Uterus (tissue), 4 donors: Measurements from ENCODE around the gene RRAD. TPM values are rescaled to one million over a fixed set of nuclear protein-coding genes. Genes with fewer than 3 reads are reported as not detected.

Experiments used
- DNase-seq, 2 donors: peaks; one replicate each; pipeline ENCODE4 v3.0.0-alpha.2; 2019 to 2020
- H3K27ac ChIP-seq, 2 donors: fragments of 200-600 bp; sonication (generic); 1 replicate in 1 of 2; 2 replicates in 1 of 2; pipeline ENCODE4 v1.5.1; 2016 to 2018
- H3K27me3 ChIP-seq, 2 donors: fragments of 200-600 bp; sonication (generic); one replicate each; pipeline ENCODE4 v1.5.1; 2018 to 2019; ENCODE audit warnings: control low read depth in 1 of 2
- H3K36me3 ChIP-seq, 2 donors: fragments of 200-600 bp; sonication (generic); one replicate each; pipeline ENCODE4 v1.5.1; 2019; ENCODE audit warnings: control low read depth in 1 of 2
- H3K4me1 ChIP-seq, 2 donors: fragments of 200-600 bp; sonication (generic); one replicate each; pipeline ENCODE4 v1.5.1; 2018 to 2019; ENCODE audit warnings: control low read depth in 1 of 2
- H3K4me3 ChIP-seq, 2 donors: fragments of 200-600 bp; sonication (generic); 1 replicate in 1 of 2; 2 replicates in 1 of 2; pipeline ENCODE4 v1.5.1; 2018 to 2019; ENCODE audit warnings: mild to moderate bottlenecking in 1 of 2
- H3K9me3 ChIP-seq, 2 donors: fragments of 200-600 bp; sonication (generic); one replicate each; pipeline ENCODE4 v1.5.1; 2019; ENCODE audit warnings: control low read depth in 1 of 2
- CTCF ChIP-seq, 4 experiments: fragments of 200-600 bp in 2 of 4; fragments of 450-650 bp in 2 of 4; sonication (generic) in 2 of 4; IDR thresholded peaks; one replicate each; pipeline ENCODE4 v1.5.1; 2016 to 2019; ENCODE audit warnings: antibody characterized with exemption in 4 of 4, mild to moderate bottlenecking in 2 of 4, moderate library complexity in 1 of 4
- POLR2A ChIP-seq, 2 donors: fragments of 450-650 bp; IDR thresholded peaks; one replicate each; pipeline ENCODE4 v1.6.1; 2016; ENCODE audit warnings: antibody characterized with exemption in 2 of 2, mild to moderate bottlenecking in 1 of 2, moderate library complexity in 1 of 2
- intact Hi-C: fragments of 100-400 bp; cut with DNase I; formaldehyde crosslinking; loops from one replicate; pipeline ENCODE4 v1.15.1; 2023; ENCODE audit warnings: low total_unique reads
- total RNA-seq, 4 donors: library from RNA; depleted of rRNA in 3 of 4; stranded (reverse); fragments of >200 nt in 3 of 4; gene quantifications; one replicate each; pipeline versions ENCODE4 v1.1.0 to v1.2.4, GENCODE V29; 2014 to 2023
- donor health status: DM: yes; HTN: yes; CAD: no.

RRAD gene
- total RNA-seq, 4 donors from 2014 or later = 7.5 to 32.8 (median 18.8) TPM

DNA sequence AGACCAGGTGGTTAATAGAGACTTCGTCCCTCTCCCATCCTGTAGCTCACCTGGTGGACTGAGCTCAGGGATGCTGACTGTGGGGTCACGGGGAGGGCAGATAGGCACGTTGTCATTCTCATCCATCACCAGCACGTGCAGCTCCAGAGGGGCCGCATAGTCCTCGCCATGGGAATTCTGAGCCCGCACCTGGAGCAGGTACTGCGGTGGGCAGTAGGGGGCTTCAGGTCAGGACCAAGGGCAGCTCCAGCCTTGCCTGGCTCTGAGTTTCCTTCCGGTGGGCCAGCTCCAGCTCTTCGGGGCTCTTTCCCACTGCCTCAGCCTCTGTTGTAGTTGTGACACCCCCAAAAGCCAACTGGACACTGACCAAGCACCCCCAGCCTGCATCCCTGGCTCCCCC is 12.3 kb downstream of the RRAD start:
- intact Hi-C loops = no loop called here
- no peak overlapping the region for H3K4me3 ChIP-seq
- TF ChIP-seq POLR2A (IDR thresholded peaks at IDR 0.05) = no peak
- TF ChIP-seq CTCF (IDR thresholded peaks at IDR 0.05) = no peak
- DNase-seq = no peak
- no peaks in the 10 kb centered on the region for H3K27me3 ChIP-seq
- H3K27ac ChIP-seq = no peak overlapping the region
- no peaks in the 10 kb centered on the region for H3K9me3 ChIP-seq
- no peaks in the 10 kb centered on the region for H3K4me1 ChIP-seq
- H3K36me3 ChIP-seq = no peaks in the 10 kb centered on the region

DNA sequence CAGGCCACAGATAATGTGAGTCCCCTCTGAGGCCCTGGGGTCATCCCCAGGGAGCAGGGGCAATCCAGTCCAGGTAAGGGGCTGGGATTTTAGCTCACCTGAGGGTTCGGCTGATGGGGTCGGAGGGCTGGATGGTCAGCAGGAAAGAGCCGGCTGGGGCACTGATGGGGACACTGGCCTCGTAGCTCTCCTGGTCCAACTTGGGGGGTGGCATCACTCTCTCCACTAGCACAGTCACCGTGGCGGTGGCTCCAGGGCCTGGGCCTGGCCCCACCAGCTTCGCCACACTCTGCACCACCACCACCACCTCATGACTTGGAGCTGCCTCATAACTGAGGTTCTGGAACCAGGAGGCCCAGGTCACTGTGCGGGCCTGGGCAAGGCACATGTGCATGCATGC is 13.5 kb downstream of the RRAD start:
- H3K9me3 ChIP-seq = no peaks in the 10 kb centered on the region
- H3K4me3 ChIP-seq = no peak overlapping the region
- no peaks in the 10 kb centered on the region for H3K4me1 ChIP-seq
- DNase-seq = no peak
- TF ChIP-seq POLR2A (IDR thresholded peaks at IDR 0.05) = no peak
- TF ChIP-seq CTCF (IDR thresholded peaks at IDR 0.05) = no peak
- intact Hi-C loops = no loop called here
- no peak overlapping the region for H3K27ac ChIP-seq
- no peaks in the 10 kb centered on the region for H3K36me3 ChIP-seq
- H3K27me3 ChIP-seq = no peaks in the 10 kb centered on the region

DNA sequence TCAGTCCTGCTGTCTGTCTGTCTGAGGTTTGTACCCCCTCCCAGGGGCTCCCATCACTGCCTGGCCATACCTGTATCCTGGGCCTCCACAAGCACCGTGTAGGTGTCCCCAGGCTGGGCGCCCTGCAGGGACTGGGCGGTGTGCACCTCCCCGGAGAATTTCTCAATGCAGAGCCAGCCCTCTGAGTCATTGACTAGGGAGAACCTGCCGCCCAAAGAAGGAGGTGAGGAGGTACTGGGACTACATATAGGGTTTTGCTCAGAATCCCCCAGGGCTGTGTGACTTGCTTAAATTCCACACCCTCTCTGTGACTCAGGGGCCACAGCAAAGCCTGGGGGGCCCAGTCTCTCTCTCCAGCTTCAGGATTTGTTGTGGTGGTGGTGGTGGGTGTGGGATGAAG is 14.2 kb downstream of the RRAD start:
- H3K27ac ChIP-seq = no peak overlapping the region
- H3K36me3 ChIP-seq = no peaks in the 10 kb centered on the region
- intact Hi-C loops = no loop called here
- H3K9me3 ChIP-seq = no peaks in the 10 kb centered on the region
- H3K4me3 ChIP-seq = no peak overlapping the region
- TF ChIP-seq POLR2A (IDR thresholded peaks at IDR 0.05) (no peak), CTCF (IDR thresholded peaks at IDR 0.05) (no peak)
- H3K27me3 ChIP-seq = no peaks in the 10 kb centered on the region
- no peaks in the 10 kb centered on the region for H3K4me1 ChIP-seq
- DNase-seq = no peak

GRCh38 chr16:66910175-66910940 is 15.0 kb downstream of the RRAD start:
- H3K36me3 ChIP-seq = no peaks in the 10 kb centered on the region
- no peaks in the 10 kb centered on the region for H3K4me1 ChIP-seq
- H3K27ac ChIP-seq = no peak overlapping the region
- H3K27me3 ChIP-seq = no peaks in the 10 kb centered on the region
- no peak overlapping the region for H3K4me3 ChIP-seq
- intact Hi-C loops = no loop called here
- no peak for TF ChIP-seq POLR2A (IDR thresholded peaks at IDR 0.05)
- no peak for TF ChIP-seq CTCF (IDR thresholded peaks at IDR 0.05)
- no peaks in the 10 kb centered on the region for H3K9me3 ChIP-seq
- no peak for DNase-seq

GRCh38 chr16:66908762-66909559 is 16.4 kb downstream of the RRAD start:
- Histone ChIP-seq H3K27ac (no peak overlapping the region), H3K36me3 (no peaks in the 10 kb centered on the region), H3K4me1 (no peaks in the 10 kb centered on the region), H3K27me3 (no peaks in the 10 kb centered on the region), H3K9me3 (no peaks in the 10 kb centered on the region), H3K4me3 (no peak overlapping the region)
- DNase-seq = no peak
- intact Hi-C loops = no loop called here
- no peak for TF ChIP-seq POLR2A (IDR thresholded peaks at IDR 0.05)
- TF ChIP-seq CTCF (IDR thresholded peaks at IDR 0.05) = no peak
